Fibroblast of skin of right quadriceps (primary cell): ENCODE results near the gene UXS1.
A peak's percentile ranks its signal among the peaks of the same experiment; 100 is the strongest.

ENCODE experiments used
- DNase-seq: peaks from one replicate; pipeline ENCODE4 v3.0.0-alpha.2; 2013

The UXS1 gene

GRCh38 chr2:106129150-106129549, 65.0 kb downstream of the UXS1 start:
- DNase-seq: no peak

- no peak for DNase-seq
Measured at GRCh38 chr2:106127776-106128268, 66.3 kb downstream of the UXS1 start.

- DNase-seq: peak; percentile 39
Measured at GRCh38 chr2:106127282-106127771, 66.8 kb downstream of the UXS1 start.

GRCh38 chr2:106126705-106127281, 67.3 kb downstream of the UXS1 start:
- no peak for DNase-seq

GRCh38 chr2:106126295-106126694, 67.8 kb downstream of the UXS1 start:
- DNase-seq: no peak

GRCh38 chr2:106124905-106125549, 69.1 kb downstream of the UXS1 start:
- DNase-seq: no peak

- no peak for DNase-seq
Measured at GRCh38 chr2:106124106-106124756, 69.9 kb downstream of the UXS1 start.

GRCh38 chr2:106122157-106122556, 71.9 kb downstream of the UXS1 start:
- DNase-seq: no peak

- no peak for DNase-seq
Measured at GRCh38 chr2:106120432-106120831, 73.7 kb downstream of the UXS1 start.

- no peak for DNase-seq
Measured at GRCh38 chr2:106119074-106119473, 75.0 kb downstream of the UXS1 start.

GRCh38 chr2:106117882-106118684, 76.0 kb downstream of the UXS1 start:
- no peak for DNase-seq

GRCh38 chr2:106117347-106117746, 76.8 kb downstream of the UXS1 start:
- DNase-seq: no peak

GRCh38 chr2:106116248-106116647, 77.9 kb downstream of the UXS1 start:
- DNase-seq: no peak

GRCh38 chr2:106115665-106116064, 78.4 kb downstream of the UXS1 start:
- DNase-seq: no peak

GRCh38 chr2:106115250-106115649, 78.9 kb downstream of the UXS1 start:
- peak; percentile 78 for DNase-seq

GRCh38 chr2:106114166-106114565, 79.9 kb downstream of the UXS1 start:
- no peak for DNase-seq

- no peak for DNase-seq
Measured at GRCh38 chr2:106113361-106113966, 80.6 kb downstream of the UXS1 start.

GRCh38 chr2:106111882-106112571, 82.1 kb downstream of the UXS1 start:
- no peak for DNase-seq

- no peak for DNase-seq
Measured at GRCh38 chr2:106109675-106110424, 84.3 kb downstream of the UXS1 start.

- no peak for DNase-seq
Measured at GRCh38 chr2:106108791-106109190, 85.3 kb downstream of the UXS1 start.

GRCh38 chr2:106108351-106108750, 85.8 kb downstream of the UXS1 start:
- peak; percentile 17 for DNase-seq
